Astrocyte (in vitro differentiated cells and primary cell): ENCODE data around the gene PDE3B.

ENCODE experiments used
- CTCF ChIP-seq: IDR thresholded peaks from 2 replicates; pipeline ENCODE4 v1.5.1; 2011; ENCODE audit warnings: low read depth, mild to moderate bottlenecking, inconsistent platforms, low read length, moderate library complexity; ENCODE audit not compliant: insufficient read depth
- EZH2 ChIP-seq: IDR thresholded peaks from 2 replicates; pipeline ENCODE4 v1.6.1; 2012; ENCODE audit warnings: mild to moderate bottlenecking, low read length, inconsistent platforms; ENCODE audit not compliant: insufficient read depth

- TF ChIP-seq EZH2 (no peak), CTCF (no peak)
Measured at GRCh38 chr11:14902650-14903350, 259.2 kb downstream of the PDE3B start.
